Upper lobe of left lung (tissue), 4 donors: ENCODE results near the gene ACTMAP.

ENCODE experiments used
- CTCF ChIP-seq, 6 experiments: fragments of 450-650 bp in 4 of 6; fragments of 200-600 bp in 2 of 6; sonication (generic) in 2 of 6; IDR thresholded peaks; one replicate each; pipeline ENCODE4 v1.5.1; 2016 to 2019; ENCODE audit warnings: antibody characterized with exemption in 6 of 6
- EP300 ChIP-seq, 4 donors: sonication (generic); formaldehyde crosslinking; IDR thresholded peaks; one replicate each; pipeline ENCODE4 v1.5.1; 2017; ENCODE audit warnings: antibody characterized with exemption in 4 of 4, control low read depth in 2 of 4
- POLR2A ChIP-seq, 4 donors: fragments of 450-650 bp; IDR thresholded peaks; one replicate each; pipeline ENCODE4 v1.5.1; 2016 to 2017; ENCODE audit warnings: antibody characterized with exemption in 4 of 4, mild to moderate bottlenecking in 2 of 4
- POLR2AphosphoS5 ChIP-seq, 2 donors: sonication (generic); formaldehyde crosslinking; IDR thresholded peaks; one replicate each; pipeline ENCODE4 v1.5.1; 2017; ENCODE audit warnings: antibody characterized with exemption in 2 of 2

GRCh38 chr19:40742886-40743285 is 7.4 kb downstream of the ACTMAP start:
- TF ChIP-seq POLR2AphosphoS5 (IDR thresholded peaks at IDR 0.05) (no peak), CTCF (IDR thresholded peaks at IDR 0.05) (no peak), POLR2A (IDR thresholded peaks at IDR 0.05) (no peak), EP300 (IDR thresholded peaks at IDR 0.05) (no peak)
